Right renal cortex interstitium (tissue), 3 donors: ENCODE results near the gene CNTNAP5. TPM values are rescaled to one million over a fixed set of nuclear protein-coding genes. Genes with fewer than 3 reads are reported as not detected.

Experiments
- DNase-seq, 3 donors: peaks; one replicate each; pipeline ENCODE4 v3.0.0-alpha.2; 2013; ENCODE audit warnings: low read depth in 3 of 3, low spot score in 2 of 3
- polyA plus RNA-seq, 3 donors: library from polyadenylated mRNA; unstranded; fragments of 120-200 nt; gene quantifications; one replicate each; pipeline ENCODE4 v1.2.1, GENCODE V29; 2013; ENCODE audit not compliant: insufficient read length in 3 of 3

Gene CNTNAP5
- polyA plus RNA-seq, 3 donors, result not detected

- no peak for DNase-seq
Measured at GRCh38 chr2:124050833-124051497, 25.9 kb downstream of the CNTNAP5 start.

DNA sequence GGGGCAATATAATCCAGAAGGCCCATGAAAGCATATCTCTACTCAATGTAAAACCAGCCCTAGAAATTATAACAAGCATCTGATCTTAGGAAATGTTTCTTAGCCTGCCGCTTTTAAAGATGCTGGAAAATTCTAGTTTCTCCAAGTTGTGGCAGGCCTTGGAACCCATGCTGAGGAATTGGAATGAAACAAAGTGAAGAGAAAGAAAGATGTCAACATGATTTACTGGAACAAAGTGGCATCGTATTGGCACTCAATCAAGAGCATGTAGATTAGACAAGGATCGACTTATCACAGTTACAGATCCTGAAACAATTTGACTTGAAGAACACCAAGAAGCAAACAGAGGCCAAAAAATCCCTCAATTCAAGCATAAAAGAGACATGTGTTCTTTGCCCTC, 28.7 kb downstream of the CNTNAP5 start:
- no peak for DNase-seq

DNA sequence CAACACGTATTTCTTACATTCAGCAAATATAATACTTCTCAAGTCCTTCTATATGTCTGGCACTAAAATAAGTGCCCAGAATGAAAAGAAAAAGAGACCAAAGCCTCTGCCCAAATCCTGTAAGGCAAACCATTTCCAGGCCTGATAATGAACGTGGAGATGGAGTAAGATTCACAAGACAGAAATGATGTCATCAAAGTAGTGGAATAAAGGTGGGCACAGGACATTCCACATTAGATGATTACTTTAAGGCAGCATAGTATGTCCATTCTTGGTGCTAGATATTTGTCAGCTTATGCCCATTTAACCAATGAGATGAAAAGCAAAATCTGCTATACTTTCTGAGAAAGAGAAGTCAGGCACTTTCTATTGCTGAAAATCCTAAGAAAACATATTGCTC, 38.5 kb downstream of the CNTNAP5 start:
- DNase-seq, result no peak

- DNase-seq, result no peak
Measured at GRCh38 chr2:124065636-124066035, 40.5 kb downstream of the CNTNAP5 start.

GRCh38 chr2:124066776-124067175, 41.7 kb downstream of the CNTNAP5 start:
- no peak for DNase-seq

- DNase-seq, result no peak
Measured at GRCh38 chr2:124079045-124079444, 54.0 kb downstream of the CNTNAP5 start.

- DNase-seq, result no peak
Measured at GRCh38 chr2:124080281-124081153, 55.4 kb downstream of the CNTNAP5 start.

DNA sequence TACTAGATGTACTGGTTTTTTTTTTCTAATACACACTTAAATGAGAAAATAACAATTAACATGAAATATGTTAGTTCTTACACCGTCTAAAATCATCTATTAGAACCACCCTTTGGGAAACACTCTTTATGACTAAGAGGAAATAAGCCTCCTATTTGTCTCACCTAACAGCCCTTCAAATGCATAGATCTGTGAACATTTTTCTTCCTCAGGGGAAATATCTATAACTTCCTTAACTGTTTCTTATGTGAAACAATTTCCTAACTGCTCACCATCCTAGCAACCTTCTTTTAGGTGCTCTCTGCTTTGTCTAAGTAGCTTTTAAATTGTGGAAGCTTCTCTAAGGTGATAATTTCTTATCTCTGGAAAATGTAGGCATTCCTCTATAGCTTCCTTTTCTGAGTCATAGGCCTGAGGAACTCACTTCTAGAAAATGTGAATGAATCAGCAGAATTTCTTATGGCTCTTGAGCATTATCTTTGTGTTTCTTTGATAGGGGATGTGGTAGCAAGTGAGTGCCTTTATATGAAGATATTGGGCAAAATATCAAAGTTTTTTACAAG, 56.1 kb downstream of the CNTNAP5 start:
- DNase-seq, result no peak

- DNase-seq, result no peak
Measured at GRCh38 chr2:124088616-124089015, 63.5 kb downstream of the CNTNAP5 start.

- no peak for DNase-seq
Measured at GRCh38 chr2:124091721-124092120, 66.6 kb downstream of the CNTNAP5 start.

- DNase-seq, result no peak
Measured at GRCh38 chr2:124092651-124093050, 67.6 kb downstream of the CNTNAP5 start.

DNA sequence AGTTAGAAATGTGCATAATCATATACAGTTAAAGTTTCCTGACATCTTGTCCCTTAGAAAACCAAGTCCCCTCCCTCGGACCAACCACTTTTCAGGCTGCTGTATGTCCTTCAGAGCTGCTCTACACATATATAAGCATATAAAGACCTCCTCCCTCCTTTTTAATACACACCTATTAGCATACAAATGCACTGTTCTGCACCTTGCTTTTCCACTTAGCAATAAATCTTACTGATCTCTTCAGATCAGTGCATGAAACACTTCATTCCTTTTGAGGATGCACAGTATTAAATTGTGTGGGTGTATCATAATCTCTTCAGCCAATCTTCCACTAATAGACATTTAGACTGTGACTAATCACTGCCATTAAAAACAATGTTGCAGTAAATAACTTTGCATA, 79.8 kb downstream of the CNTNAP5 start:
- DNase-seq, result no peak

DNA sequence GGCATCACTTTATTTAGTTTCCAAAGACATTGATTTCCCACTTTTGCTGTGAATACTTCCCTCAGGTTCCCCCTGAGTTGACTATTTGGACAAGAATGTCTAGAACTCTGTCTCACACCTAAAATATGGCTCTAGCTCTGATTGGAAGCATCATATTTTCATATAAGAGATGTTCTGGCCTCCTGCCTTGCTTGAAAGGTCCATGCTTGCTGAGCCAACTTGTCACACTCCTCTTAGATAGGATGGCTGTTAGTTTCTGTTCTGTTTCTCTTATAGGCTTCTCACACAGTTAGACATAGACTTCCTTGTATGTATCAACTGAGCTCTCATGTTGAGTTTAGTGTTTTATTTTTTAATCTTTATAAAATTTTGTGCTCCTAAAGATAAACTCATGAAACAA, 87.1 kb downstream of the CNTNAP5 start:
- DNase-seq, result no peak

DNA sequence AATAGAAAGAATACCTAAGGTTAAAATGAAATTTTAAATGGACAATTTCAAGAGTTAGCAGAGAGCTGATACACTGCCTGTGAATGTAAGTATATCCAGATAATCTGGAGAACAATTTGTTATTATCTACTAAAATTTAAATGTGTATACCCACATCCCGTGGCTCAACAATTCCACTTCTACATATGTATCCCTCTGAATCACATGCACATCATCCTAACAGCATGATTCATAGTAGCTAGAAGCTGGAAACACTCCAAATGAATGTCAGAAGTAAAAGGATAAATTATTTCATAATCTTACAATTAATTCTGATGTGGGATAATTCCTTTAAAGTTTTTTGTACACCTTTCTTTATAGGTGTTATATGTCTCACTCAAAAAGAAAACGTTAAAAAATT, 87.9 kb downstream of the CNTNAP5 start:
- no peak for DNase-seq

DNA sequence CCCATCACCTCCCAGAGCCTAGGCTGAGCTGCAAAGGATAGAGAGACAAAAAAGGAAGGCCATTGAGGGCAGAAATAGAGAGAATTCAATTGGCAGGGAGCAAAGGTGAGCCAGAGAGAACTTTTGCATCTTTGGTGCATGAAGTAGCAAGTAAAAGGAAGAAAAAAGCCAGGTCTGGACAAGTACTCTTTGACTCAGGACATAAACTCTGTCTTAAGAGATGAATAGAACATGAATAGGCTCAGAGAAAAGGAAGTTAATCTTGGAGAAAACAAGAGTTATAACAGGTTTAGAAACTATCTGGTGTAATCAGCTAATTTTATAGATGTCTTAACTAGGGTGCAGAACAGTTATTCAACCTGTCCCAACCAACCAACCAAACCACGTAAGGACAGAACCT, 95.2 kb downstream of the CNTNAP5 start:
- no peak for DNase-seq

DNA sequence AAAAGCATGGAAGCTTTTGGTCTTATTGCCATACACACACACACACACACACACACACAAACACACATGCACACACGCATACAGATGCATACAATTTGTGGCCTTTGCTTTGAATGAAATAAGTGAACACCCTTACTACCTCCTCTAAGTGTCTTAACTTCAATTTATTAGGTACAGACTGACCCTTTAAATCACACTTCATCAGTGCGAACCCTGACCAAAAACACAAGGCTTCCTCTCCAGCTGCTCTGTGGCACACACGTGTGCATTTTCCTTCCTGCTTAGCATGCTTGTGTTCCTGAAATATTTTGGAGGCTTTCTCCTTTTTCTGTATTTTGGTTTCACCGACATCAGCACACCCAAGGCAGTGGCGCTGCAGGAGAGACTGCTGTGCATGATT, 96.0 kb downstream of the CNTNAP5 start:
- DNase-seq, result no peak

GRCh38 chr2:124121760-124122275, 96.7 kb downstream of the CNTNAP5 start:
- DNase-seq, result no peak

- no peak for DNase-seq
Measured at GRCh38 chr2:124122340-124122739, 97.3 kb downstream of the CNTNAP5 start.

DNA sequence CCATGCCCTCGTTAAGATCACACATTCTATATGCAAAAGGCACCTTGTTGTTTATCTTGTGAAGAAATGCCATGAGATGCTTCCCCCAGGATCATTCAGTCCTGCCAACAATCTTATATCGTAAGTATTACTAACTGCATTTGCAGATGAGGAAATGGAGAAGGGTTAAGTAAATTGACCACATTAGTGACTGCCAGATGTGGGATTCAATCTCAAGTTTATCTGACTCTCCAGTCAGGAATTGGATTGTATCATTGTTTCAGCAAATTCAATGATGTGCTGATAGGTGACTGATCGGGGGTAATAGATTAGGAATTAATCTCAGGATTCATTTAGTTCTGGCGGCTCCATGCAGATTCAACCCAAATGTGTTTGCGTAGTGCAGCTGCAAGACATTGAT, 106.2 kb downstream of the CNTNAP5 start:
- no peak for DNase-seq

DNA sequence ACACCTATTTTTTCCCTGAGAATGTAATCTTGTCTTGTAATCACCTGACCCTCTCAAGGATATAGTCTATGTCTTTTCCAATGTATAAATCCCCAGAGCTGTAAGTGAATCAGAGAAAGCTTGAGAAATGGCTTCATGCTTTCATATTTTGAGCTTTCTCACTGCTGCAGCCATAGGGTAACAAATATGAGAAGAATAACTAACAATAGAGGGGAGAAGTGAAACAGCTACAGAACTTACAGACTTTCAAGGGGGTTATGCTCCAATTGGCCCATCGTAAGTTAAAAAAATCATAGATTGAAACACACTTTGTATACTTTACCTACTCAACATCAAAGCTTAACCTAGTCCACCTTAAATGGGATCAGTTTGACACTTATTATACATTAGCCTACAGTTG, 111.0 kb downstream of the CNTNAP5 start:
- no peak for DNase-seq

- no peak for DNase-seq
Measured at GRCh38 chr2:124138076-124138475, 113.0 kb downstream of the CNTNAP5 start.

DNA sequence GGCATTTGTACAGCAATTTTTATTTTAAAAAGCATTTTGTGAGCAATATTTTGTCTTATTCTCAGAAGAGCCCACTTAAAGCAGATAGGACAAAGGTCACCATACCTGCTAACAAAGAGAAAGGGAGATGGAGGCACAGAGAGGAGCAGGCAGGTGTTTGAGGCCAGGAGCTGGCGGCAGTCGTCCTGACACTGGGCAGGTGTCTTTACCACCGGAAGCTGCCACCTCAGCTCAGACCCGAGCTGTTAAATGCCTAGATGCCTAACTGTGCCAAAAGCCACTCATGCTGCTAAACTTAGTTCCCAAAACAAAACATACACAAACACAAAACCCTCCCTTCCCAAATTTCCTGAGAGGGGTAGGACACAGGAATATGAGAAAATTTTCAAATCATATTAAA, 120.9 kb downstream of the CNTNAP5 start:
- DNase-seq, result no peak
